Stimulated activated CD8-positive, alpha-beta memory T cell treated with anti-CD3 and anti-CD28 coated beads, Interleukin-15, amount 100 ng/mL, for 24 hours (primary cell): ENCODE results near the gene GIT1.

ENCODE experiments used
- DNase-seq: peaks from one replicate; pipeline ENCODE4 v3.0.0-alpha.2; 2020; ENCODE audit warnings: low read depth

The GIT1 gene

DNA sequence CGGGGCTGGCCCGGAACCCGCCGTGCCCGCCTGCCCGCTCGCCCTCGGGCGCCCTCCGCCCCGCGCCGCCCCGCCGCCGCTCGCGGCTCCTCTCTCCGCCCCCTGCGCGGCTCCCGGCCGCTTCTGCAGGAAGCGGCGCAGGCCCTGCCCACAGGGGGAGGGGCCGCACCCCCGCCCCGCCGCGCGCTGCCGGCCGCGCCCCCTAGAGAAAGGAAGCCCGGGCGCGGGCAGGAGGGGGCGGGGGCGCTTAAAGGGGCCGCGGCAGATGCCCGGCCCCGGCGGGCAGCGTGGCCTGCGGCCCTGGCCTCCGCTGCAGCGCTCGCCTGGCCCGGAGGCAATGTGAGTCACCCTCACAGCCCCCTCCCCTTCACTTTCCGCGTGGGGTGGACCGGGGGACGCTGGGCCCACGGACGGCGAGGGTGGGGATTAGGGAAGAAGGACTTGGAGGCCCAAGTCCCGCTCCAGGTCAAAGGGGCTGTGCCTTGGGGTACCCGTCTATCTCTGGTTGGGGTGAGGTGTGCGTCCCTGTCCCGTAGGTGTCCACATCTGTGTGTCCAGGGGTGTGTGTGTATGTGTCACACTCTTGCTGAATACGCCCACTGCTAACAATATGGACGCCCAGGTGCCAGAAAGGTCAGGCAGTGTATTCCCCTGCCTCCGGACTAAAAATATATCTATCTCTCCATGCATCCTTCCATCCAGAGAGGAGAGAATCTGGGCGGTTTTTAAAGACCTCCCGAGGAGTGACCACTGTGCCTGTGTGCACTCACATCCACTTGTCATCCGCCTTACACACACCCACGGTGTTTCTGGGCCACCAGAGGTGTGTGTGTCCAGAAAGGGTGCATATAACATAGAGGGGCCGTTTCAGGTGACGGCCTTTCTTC is at the start of gene GIT1:
TSS of gene GIT1 (minus strand) at position 125 of the 887 bp plus-strand sequence. CDS start 270 bp downstream, outside the sequence.
- peak; percentile 69 for DNase-seq

DNA sequence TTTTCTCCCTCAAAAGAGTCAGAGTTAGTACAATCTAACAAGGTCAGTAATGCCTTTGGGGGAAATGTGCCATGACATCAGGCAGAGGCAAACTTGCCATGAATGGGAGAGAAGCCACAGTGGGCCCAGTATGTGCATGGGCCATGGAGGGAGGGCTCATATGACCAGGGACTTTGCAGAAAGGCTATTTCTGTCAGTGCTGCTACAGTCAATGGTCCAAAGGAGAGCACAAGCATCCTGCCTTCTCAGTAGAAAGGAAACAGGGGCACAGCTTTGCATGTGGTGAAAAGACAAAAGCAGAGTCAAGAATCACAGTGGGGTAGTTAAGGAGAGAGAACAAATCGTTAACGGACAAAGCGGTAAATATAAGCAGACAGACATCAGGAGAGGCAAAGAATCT is 44.4 kb upstream of the GIT1 start:
- no peak for DNase-seq

- no peak for DNase-seq
Measured at GRCh38 chr17:29630630-29631193, 41.3 kb upstream of the GIT1 start.

DNA sequence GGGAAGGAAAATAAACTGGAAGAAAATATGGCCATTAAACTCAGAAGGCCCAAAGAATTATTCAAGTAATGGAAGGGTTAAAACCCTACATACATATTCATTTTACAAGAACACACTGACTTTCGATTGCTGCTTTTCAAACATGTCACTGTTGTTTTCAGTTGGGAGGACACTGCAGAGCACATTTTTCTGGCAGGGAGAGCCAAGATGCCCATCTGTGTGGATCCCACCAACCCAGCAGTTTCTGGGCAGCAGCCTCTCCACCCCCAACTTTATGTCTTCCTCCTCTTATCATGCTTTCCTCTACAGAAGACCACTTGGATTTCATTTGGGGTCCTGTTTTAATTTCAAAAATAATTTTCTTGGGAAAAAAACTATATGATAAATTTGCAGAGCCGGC is 40.4 kb upstream of the GIT1 start:
- DNase-seq = no peak

GRCh38 chr17:29628644-29629043 is 39.2 kb upstream of the GIT1 start:
- no peak for DNase-seq

GRCh38 chr17:29627951-29628350 is 38.5 kb upstream of the GIT1 start:
- no peak for DNase-seq

DNA sequence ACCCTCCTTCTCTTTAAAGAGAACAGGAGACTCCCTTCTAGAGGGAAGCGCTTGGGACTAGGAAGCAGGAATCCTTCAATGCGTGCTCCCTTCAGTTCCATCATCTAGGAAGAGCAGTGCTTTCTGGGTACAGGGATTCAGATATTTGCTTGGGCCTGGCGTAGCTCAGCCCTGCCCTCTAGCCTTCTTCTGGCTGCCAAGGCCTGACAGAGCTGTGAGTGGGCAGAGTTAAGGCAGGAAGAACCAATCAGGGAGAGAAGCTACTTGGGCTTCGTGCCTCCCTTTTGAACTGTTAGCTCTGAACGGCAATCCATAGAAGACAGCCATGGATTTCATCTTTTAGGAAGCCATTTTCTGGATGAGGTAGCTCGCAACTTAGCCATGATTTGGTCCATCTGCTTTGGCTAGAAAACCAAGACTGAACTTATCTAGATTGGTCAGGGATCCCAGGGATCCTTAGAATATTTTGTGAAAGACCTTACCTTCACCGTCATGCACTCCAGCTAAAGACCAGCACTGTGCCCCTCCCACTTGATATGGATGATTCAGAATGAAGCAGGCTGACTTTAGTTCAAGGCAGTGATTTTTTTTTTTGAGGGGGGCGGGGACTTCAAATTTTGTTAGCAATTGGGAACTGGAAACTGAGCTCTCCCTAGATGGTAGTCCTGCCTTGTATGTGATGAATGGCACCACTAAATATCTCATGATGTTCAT is 35.7 kb upstream of the GIT1 start:
- DNase-seq = no peak

- DNase-seq = no peak
Measured at GRCh38 chr17:29624586-29624985, 35.1 kb upstream of the GIT1 start.

DNA sequence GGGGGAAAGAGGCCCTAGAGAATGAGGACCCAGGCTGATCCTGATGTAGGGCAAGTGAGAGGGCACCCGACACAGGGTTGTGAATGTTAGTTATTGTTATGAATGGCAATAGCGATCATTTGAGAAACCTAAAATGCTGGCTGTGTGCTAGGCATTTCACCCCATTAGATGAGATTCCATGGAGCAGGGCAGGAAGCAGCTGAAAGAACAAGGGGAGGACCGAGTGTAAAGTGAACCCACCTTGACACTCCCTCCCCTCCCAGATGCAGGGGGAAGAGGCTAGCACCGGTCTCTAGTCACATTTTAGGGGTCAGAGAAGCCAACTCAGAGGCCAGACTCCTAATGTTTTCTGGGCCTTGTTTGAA is 33.8 kb upstream of the GIT1 start:
- DNase-seq = no peak

DNA sequence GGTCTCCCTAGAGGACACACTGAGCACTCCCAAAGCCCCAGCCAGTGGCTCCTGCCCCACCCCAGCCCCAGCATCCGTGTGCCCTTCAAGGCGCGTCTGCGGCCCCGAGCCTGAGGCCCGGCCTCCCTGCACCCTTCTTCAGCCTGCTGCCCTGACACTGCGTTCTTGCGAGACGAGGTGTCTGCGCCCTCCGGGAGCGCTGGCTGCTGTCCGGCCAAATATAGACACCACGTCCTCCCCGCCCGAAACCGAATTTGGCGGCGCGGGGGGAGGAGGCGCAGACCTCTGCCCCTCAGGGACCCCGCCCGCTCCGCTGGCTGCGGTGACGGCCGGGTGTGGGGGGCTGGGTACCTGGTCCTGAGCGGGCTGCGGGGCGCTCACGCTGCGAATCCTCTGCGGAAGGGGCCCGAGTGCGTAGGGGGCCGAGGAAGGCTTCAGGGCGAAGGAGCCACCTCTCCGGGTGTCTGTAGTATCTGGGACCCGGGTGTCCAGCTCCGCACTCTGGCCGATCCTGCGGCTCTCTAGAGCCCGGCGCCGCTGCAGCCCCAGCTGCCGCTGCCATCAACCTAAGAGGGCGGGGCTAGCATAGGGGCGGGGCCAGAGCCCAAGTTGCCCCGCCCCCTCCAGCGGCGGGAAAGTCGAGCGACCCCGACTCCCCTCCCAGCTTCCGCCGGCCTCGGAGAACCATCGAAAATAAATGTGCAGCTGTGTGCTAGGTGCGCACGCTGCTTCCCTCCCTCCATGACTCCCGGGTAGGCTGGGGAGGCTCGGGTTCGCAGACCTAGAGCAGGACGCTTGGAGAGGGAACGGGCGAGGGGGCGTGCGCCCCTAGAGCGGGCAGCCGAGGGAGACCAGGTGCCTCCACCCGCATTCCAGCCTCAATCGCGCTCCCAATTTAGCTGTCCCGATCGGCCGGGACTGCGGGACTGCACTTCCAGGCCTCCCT is 33.2 kb upstream of the GIT1 start, which contains the start of gene CORO6:
TSS of gene CORO6 (minus strand) at position 576 of the 946 bp plus-strand sequence. CDS start 1,491 bp downstream, outside the sequence.
- peak; percentile 52 for DNase-seq

GRCh38 chr17:29621751-29622194 is 32.3 kb upstream of the GIT1 start:
- no peak for DNase-seq

DNA sequence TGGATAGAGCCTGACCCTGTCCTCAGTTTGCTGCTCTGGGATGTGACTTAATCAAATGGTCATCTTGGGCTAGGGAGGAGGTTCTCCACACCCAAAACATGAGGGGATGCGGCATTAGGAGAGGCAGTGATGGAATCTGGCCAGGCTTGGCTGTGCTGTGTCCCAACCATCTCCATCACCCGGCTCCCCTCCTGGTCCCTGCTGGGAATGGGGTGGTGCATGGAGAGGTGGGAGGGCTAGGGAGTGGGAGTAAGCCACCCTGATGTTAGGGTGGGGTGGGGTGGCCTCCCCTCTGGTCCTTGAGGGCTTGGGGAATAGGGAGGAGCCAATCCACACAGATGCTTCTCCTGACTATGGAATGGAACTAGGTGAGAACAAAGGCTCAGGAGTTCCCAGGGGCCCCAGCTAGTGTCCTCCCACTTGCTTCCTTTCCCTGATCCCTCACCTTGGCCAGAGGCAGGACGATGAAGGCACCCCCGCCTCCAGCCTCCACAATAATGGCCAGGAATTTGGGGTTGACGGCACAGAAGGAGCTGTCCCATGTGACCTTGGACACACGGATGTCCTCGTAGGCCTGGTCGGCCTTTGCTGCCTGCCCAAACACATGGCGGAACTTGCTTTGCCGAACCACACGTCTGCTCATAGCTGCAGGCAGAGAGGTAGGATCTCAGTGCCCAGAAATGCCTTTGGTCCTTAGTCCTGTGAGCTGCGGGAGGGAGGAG is 31.5 kb upstream of the GIT1 start:
- no peak for DNase-seq

DNA sequence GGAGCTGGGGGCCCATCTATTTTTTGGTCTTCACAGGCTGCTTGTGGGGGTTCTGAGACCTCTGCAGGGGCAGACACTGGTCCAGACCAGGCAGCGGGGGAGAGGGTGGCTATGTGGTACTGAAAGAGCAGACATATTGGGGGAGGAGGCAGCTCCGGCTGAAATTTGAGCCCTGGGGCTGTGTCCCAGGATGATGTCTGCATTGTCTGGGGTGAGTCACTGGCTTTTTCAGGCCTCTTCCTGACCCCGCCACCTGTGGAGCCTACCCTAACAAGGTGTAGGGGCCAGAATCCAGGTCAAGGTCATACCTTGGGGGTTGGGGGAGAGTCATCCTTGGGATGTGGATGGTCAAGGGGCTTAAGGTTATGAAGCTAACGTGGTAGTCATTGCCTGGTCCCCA is 30.8 kb upstream of the GIT1 start:
- no peak for DNase-seq

DNA sequence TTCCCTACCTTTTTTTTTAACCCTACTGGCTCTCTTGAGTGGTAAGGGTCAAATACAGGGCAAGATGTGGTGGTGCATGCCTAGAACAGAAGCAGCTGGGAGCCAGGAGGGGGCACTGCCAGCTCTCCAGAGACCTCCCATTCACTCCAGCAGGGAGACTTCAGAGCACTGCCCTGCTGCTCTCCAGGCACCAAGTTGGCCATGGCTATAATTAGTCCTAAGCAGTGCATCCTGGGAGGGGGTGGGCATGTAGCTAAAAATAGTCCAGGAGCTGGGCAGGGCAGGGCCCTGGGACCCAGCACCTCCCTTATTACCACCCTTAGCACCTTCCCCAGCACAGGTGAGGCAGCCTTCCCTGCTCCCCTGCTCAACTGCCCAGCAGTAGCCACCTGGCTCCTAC is 29.8 kb upstream of the GIT1 start:
- DNase-seq = no peak

DNA sequence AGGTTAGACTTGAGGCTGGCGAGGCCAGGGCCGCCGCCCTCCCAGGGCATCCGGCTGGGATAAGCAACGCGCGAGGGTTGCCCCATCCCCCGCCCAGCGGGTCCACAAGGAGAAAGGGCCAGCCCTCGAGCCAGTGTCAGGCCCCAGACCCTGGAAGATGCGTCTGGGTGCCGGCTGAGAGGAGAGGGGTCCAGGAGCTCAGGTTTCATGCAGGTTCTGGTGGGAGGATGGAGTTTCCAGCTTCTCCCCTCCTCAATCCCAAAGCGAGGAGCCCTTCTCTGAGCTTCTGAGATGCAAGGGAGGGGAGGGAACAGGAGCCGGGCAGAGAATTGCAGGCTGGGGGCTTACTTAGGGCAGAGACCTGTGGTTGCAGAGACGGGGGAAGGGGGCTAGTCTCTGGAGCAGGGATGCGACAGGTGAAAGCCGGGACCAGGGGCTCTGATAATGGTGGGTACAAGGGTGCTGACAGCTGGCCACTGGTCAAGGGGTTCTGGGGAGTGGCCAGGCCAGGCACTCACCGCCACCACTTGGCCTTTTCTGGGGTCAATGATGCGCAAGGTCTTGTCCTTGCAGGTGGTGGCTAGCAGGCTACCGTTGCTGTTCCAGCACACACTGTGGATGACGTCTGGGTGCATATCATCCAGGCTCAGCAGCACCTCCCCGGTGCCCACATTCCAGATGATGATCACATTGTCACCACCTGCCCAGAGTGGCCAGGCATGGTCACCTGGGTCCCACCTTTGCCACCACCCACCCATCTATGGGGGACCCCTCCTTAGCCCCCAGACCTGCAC is 29.0 kb upstream of the GIT1 start:
- DNase-seq = no peak

DNA sequence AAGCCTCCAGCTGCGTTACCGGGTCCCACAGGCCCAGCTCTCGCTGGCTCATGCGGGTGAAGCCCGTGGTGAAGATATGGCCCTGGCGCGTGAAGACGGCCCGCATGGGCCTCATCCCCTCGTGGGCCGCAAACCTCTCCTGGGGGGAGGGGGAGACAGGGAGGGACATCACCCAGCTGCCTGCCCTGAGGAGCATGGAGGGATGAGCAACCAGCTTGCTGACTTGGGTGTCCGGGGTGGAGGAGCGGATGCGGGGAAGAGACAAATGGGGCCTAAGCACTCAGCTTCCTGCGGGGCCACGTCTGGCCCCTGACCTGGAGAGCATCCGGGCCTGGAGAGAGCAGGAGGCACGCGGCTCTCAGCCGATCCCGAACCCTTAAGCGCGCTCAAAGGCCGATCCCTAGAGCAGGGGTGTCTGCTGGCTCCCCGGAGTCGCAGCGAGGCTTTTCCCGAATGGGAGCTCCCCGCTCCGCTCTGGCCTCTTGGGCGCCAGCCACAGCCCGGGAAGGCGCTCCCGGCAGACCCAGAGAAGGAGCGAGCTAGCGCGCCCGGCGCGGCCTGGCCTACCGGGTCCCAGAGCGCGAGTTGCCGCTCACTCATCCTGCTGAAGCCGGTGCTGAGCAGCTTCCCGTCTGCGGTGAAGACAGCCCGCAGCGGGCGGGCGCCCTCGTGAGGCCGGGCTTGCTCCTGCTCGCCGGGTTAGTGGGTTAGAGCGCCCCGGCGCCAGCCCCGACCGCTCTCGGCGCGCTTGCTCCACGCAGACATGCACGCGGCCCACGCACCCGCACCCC is 28.2 kb upstream of the GIT1 start:
- peak; percentile 60 for DNase-seq

- DNase-seq = peak; percentile 71
Measured at GRCh38 chr17:29617125-29617480, 27.7 kb upstream of the GIT1 start.

GRCh38 chr17:29616300-29617048 is 27.0 kb upstream of the GIT1 start:
- no peak for DNase-seq
